ENCODE data around the gene ARSB.
"Not testable (repeated sequence)": the region's sequence is repeated elsewhere in the genome, so short reads cannot be mapped to it uniquely, and the experiment has no call there.

The ARSB gene

GRCh38 chr5:78771260-78772205 is 213.6 kb downstream of the ARSB start:
- no peak for DNase-seq

- DNase-seq = no peak
Observed at GRCh38 chr5:78768781-78769380, 216.2 kb downstream of the ARSB start.

DNA sequence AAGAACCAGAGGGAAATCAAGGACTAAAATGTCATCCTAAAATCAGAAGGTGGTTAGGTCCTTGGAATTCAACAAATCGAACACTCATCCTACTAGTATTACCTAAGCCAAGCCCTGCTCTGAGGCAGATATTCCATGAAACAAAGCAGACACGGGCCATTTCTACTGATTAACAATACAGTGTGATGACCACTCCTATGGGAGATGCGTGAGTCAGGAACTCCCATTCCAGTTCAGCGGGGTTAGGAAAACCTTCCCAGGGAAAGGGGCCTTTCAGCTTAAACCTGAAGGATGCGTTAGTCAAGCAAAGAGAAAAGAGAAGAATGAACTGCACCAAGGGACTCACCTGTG is 218.7 kb downstream of the ARSB start:
- DNase-seq = no peak

DNA sequence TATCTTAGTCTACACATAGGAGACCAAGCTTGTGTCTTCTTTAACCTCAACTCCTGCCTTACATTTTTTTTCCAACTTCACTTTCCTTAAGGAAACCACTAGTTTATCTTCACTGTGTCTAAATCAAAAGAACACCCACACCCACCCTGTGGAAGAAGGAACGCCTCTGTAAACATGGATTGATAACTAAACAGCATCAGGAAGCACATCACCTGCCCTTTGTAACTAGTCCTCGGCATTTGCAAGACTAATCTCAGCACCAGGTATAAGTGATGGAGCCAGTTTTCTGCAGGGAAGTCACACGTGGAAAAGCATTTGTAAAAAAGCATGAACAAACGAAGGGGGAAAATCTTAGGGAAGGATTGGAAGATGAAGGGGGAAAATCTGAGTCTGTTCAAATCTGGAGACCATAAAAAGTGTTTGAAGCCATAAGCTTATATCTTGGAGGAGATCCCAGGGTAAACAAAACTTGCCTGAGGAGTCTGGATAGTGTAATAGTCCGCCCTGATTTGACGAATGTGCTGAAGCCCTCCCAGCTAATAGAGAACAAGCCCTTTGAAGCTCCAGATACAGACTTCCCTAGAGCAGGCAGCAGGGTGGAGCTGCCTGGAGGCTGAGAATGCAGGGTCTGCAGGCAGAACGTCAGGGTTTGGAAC is 219.2 kb downstream of the ARSB start:
- DNase-seq = no peak

GRCh38 chr5:78765116-78765515 is 220.0 kb downstream of the ARSB start:
- no peak for DNase-seq

GRCh38 chr5:78763659-78764189 is 221.4 kb downstream of the ARSB start:
- DNase-seq = no peak

DNA sequence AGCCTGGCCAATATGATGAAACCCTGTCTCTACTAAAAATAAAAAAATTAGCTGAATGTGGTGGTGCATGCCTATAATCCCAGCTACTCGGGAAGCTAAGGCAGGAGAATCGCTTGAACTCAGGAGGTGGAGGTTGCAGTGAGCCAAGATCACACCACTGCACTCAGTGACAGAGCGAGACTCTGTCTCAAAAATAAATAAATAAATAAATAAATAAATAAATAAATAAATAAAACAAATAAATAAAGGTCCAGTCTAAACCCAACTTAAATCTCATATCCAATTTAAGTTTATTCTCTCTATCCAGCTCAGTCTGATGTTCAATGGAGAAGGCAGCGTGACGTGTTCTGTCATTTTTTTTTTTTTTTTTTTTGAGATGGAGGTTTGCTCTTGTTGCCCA is 222.4 kb downstream of the ARSB start:
- not testable (repeated sequence) for DNase-seq

DNA sequence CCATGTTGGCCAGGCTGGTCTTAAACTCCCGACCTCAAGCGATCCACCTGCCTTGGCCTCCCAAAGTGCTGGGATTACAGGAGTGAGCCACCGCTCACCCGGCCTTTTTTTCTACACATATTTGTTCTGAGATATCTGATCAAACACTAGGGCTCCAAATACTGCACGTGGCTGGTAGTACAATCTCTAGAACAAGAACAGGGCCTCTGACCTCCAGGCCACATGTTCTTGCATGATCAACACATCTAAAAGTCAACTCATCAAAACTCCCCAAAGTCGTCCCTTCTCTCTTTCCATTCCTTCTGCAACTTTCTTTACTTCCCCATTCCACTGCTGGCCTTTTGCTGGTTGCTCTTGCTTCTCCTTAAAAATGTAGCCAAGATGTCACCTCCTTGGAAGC is 223.3 kb downstream of the ARSB start:
- no peak for DNase-seq

DNA sequence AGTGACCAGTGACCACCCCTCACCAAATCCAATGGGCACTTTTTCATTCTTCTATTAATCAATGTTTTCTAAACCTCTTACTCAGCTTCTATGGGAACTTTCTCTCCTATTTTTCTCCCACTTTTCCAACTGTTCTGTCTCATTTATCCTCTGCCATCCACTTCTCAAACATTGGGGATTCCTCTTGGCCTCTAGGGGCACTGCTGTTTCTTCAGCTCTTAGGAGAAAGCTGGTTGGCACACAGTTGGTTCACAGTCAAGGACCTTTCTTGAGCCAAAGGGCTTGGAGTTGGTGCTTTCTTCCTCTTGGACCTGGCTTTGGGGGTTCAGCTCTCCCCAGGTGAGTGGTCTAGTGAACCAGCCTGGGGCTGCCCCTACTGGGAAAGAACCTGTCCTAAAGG is 224.3 kb downstream of the ARSB start:
- no peak for DNase-seq

DNA sequence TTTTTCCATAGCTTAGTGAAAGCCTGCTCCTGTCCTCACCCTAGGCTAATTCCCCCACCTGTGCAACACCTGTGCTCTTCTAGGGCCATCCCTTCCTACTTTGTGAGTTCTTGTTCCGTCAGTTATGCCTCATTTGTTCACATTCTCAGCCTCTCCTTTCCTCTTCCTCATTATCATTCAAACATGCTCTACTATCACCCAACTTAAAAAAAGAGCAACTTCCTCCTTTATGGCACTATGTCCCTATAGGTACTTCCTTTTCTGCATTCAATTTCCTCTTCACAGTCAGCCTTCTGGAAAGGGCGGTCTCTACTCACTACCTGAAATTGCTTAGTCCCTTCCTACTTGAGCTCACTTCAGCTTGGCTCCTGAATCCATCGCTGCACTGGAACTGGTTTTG is 224.7 kb downstream of the ARSB start:
- no peak for DNase-seq

GRCh38 chr5:78758169-78758839 is 226.8 kb downstream of the ARSB start:
- no peak for DNase-seq

- DNase-seq = no peak
Observed at GRCh38 chr5:78757269-78758053, 227.6 kb downstream of the ARSB start.

- no peak for DNase-seq
Observed at GRCh38 chr5:78756858-78757257, 228.3 kb downstream of the ARSB start.

GRCh38 chr5:78755822-78756429 is 229.2 kb downstream of the ARSB start:
- DNase-seq = no peak

DNA sequence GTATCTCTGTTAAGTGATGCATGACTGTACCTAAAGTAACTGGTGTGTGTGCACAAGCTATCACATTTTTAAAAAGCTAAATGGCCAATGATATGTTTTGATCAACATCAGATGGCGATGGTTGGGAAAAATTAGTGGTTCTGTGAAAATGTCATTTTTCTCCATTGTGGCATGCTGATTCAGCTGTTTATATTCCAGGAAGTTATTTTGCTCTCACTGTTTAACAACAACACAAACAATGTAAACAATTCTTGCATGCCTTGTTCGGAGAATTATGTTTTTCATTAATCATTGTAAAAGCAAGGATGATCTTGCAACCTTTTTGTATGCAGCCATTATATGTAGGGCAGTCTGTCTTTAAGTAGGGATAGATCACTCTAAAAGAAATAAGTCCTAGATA is 230.5 kb downstream of the ARSB start:
- DNase-seq = no peak

DNA sequence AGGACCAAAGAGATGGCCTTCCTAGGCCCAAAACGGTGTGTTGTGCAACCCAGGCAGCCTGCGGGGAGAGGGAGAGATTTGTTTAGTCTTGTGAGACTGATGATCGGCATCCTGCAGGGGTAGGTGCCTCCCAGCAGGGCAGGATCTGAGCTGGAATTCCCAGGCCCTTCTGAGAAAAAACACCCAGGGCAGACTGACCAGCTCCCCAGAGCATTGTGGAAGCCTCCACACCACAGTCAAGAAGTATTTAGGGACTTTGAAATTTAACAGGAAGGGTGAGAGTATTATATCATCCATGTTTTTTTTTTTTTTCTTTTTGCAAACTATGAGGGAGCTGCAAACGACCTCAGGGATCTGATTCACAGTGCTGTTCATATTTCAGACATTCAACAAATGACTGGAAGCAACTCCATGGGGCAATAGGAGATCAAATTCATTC is 232.0 kb downstream of the ARSB start:
- DNase-seq = no peak

- no peak for DNase-seq
Observed at GRCh38 chr5:78751872-78752271, 233.2 kb downstream of the ARSB start.

DNA sequence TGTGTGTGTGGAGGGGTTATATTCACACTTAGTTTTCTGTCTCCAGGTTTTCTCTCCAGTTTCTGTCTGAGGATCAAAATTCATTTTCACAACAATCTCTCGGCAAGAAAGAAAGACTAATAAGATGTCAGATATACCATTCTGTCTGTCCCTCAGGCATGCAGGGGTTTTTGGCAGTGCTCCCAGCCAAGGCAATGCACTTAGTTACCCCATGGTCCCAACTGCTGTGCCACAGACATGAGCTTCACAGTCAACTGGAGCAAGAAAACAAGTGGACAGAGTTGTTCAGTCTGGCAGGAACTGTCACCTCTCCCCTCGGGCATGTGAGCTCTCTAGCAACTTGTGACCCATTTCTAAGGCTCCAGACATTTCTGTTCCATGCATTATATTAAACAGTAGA is 234.8 kb downstream of the ARSB start:
- no peak for DNase-seq

DNA sequence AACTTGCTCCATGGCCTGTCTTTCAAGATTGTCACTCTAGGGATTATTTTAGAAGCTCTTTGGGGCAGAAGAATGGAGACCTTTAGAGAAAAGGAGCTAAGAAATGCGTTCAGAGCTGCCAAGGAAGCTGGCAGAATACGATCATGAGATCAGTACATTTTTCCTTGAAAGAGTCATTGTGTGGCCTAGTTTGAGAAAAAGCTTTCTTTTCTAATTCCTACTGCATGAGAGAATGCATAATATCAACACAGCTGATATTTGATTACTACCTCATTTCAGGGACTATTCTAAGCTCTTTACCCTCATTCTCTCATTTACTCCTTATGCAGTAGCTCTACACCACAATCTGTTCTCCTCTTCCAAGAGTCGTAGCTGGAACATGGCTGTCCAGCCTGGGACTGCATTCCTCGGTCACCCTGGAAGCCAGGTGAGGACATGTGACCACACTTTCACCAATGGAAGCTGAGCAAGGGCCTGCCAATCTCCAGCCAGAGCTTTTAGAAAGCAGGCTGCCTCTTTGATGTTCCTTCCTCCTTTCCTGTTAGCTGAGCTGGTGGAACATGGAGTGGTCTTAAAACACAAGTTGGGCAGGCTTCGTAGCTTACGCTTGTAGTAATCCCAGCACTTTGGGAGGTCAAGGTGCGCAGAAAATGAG is 237.3 kb downstream of the ARSB start:
- DNase-seq = no peak

- no peak for DNase-seq
Observed at GRCh38 chr5:78747055-78747454, 238.1 kb downstream of the ARSB start.

All from NCI-H2171 treated with DMSO at 0.1 percent for 48 hours (cell line).